AG08395 (cell line): ENCODE results near the gene IL21R.
"Not testable (repeated sequence)": the region's sequence is repeated elsewhere in the genome, so short reads cannot be mapped to it uniquely, and the experiment has no call there.

Source experiments
- DNase-seq: peaks from one replicate; pipeline ENCODE4 v3.0.0; 2012; ENCODE audit warnings: mixed read lengths, low spot score

IL21R gene

DNA sequence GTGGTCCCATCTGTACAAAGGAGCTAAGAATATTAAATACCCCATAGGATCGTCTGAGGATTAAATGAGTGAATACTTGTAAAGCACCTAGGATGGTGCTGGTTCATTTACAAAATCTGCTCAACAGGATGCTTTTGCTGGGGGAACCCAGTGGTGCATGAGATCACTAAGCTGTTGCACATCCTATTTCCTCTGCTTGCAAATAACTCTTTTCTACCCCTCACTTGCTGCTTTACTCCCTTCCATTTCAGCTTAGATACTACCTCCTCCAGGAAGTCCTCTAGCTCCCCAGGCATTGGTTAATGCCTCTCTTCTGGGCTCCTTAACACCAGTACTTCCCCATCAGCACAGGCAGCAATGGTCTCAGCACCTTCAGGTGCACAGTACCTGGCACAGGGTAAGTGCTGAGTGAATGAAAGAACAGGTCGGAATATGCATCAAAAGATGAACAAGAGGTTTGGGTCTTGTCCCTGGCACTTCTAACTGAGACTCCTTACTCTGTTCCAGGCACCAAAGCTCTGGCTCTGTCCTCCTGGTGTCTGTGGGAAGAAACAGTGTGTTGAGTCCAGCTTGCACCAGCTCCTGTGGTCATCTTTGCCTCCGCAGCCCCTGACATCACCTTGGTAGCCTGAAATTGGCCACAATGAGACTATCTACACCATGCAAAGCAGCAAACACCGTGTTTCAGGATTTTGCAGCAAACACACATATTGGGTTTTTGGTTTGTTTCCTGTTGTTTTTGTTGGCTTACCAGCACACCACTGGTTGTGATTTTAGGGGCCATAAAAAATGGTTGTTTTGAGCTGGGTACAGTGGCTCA, 24.1 kb upstream of the IL21R start:
- DNase-seq: no peak

- DNase-seq: no peak
These were observed 23.0 kb upstream of the IL21R start for GRCh38 chr16:27378871-27379481.

GRCh38 chr16:27379919-27380318, 22.1 kb upstream of the IL21R start:
- DNase-seq: no peak

DNA sequence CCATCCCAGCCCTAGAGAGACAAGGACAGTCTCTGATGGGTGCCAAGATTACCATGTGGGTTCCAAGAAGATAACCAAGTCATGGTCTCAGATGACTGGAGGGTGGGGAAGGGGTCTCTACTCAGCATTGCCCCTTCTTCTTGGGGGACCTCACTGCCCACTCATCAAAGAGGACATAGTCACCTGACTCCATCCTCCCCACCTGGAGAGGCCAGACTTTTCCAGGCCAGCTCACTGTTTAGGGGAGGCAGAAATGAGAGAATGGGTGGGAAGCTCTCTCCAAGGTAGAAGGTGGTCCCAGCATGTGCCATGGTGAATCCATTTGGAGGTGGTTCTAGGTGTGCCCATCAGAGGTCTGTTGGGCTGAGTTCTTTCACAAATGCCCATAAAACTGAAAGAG, 20.7 kb upstream of the IL21R start:
- no peak for DNase-seq

- no peak for DNase-seq
These were observed 19.8 kb upstream of the IL21R start for GRCh38 chr16:27381974-27382855.

DNA sequence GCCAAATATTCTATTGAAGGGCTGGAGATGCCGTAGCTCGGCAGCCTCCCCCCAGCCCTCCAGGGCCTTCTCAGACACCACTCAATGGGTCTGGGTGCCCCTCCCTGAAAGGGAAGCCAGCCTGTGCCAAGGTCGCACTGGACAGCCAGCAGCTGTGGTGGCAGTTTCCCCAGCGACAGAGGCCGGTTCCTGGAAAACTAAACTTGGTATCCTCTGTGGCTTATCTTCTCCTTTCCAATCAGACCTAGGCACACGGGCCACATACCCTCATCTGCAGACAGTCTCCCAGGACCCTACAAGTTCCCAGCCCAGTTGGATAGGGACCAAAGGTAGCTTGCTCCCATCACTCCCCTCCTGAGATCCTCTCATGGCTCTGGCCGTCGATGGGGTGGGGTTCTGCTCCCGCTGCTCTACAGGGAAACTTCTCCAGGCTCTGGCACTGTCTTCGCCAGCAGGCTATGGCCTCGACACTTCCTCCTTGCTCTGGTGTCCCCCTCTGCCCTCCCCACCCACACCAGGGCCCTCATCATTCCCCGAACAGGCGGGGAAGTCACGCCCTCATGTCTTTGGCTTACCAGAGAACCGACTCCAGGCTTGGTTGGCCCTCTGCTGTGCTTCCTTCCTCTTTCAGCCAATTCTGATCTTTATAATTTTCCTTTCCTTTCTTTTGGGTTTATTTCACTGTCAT, 18.3 kb upstream of the IL21R start:
- DNase-seq: no peak

- no peak for DNase-seq
These were observed 17.5 kb upstream of the IL21R start for GRCh38 chr16:27384425-27384824.

DNA sequence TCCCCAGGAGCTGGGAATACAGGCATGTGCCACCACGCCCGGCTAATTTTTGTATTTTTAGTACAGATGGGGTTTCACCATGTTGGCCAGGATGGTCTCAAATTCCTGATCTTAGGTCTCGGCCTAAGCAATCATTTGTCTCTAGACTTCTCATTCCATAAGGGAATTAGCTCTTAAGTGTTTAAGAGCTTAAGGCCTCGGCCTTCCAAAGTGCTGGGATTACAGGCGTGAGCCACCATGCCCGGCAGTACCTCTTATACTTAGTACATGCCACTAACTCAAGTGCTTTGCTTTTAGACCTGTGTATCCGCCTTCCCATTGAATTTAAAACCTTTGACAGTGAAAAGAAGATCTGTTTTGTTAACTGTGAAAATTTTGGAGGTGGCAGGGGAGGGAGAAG, 16.6 kb upstream of the IL21R start:
- no peak for DNase-seq

- no peak for DNase-seq
These were observed 15.3 kb upstream of the IL21R start for GRCh38 chr16:27386674-27387073.

- no peak for DNase-seq
These were observed 14.2 kb upstream of the IL21R start for GRCh38 chr16:27387724-27388123.

- no peak for DNase-seq
These were observed 12.6 kb upstream of the IL21R start for GRCh38 chr16:27389272-27389961.

DNA sequence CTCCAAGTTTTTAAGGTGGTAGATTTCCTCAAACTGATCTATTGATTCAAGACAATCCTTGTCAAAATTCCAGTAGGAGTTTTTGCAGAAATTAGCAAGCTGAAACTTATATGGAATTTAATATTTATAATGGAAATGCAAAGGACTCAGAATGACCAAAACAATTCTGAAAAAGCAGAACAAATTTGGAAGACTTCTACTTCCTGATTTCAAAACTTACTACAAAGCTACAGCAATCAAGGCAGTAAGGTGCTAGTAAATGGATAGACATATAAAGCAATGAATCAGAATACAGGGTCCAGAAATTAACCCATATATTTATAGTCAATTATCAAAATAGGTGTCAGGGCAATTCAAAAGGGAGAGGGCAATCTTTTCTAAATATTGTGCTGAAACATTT, 11.8 kb upstream of the IL21R start:
- DNase-seq: no peak

- DNase-seq: no peak
These were observed 9.3 kb upstream of the IL21R start for GRCh38 chr16:27392671-27393070.

DNA sequence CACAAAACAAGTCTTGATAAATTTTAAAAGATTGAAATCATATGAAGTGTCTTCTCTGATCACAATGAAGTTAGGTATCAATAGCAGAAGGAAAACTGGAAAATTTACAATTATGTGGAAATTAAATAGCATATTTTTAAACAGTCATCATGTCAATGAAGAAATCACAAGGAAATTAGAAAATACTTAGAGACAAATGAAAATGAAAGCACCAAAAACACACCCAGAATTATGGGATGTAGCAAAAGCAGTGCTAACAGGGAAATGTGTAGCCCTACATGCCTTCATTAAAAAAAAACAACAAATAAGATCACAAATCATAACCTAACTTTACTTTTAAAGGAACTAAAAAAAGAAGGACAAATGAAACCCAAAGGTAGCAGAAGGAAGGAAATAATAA, 7.5 kb upstream of the IL21R start:
- no peak for DNase-seq

DNA sequence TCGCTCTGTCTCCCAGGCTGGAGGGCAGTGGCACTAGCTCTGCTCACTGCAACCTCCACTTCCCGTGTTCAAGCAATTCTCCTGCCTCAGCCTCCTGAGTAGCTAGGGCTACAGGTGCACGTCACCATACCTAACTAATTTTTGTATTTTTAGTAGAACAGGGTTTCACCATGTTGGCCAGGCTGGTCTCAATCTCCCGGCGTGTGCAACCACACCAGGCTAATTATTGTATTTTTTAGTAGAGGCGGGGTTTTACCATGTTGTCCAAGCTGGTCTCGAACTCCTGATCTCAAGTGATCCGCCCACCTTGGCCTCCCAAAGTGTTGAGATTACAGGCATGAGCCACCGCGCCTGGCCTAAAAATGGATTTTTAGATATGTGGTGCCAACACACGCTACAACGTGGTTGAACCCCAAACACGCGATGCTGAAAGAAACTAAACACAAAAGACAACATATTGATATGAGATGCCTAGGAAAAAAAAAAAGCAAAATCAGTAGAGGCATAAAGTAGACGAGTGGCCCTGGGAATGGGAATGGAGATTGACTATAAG, 3.6 kb upstream of the IL21R start:
- not testable (repeated sequence) for DNase-seq

DNA sequence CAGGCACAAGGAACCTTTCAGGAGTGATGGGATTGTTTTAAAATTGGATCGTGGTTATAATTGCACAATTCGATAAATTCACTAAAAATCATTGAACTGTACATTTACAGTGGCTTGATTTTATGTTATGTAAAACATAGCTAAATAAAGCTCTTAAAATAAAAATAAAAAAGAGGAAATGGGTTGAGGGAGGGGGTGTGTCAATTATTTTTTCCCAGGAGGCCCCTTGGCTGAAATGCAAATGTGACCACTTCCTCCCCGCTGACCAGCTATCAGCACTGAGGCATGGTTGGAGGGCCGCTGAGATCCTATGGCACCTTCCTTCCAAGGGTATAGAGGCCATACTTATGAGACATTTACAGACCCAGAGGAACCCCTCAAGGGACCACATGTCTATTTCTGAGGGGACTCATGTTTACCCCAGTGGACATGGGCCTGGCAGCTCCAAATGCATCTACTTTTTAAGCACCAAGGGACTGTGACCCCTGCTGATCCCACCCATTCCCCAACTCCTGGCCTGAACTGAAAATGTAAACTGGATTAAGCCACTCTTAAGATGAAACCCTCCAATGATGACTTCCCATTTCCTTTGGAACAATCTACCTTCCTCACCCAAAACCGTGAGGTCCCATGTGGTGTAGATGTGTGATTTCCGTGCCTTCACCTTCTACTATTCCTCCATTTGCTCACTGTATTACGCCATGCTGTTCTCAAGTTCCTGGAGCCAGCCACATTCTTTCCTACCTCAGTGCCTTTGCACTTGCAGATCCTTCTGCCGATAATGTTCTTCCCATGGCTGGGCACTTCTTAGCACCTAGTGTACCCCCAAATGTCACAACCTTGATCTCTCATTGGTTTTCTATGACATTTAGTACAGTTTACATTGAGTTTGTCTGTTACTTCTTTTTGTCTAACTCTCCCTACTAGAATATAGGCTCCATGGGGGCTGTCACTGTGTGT, 2.8 kb upstream of the IL21R start:
- no peak for DNase-seq

GRCh38 chr16:27399969-27400368, 2.0 kb upstream of the IL21R start:
- no peak for DNase-seq

DNA sequence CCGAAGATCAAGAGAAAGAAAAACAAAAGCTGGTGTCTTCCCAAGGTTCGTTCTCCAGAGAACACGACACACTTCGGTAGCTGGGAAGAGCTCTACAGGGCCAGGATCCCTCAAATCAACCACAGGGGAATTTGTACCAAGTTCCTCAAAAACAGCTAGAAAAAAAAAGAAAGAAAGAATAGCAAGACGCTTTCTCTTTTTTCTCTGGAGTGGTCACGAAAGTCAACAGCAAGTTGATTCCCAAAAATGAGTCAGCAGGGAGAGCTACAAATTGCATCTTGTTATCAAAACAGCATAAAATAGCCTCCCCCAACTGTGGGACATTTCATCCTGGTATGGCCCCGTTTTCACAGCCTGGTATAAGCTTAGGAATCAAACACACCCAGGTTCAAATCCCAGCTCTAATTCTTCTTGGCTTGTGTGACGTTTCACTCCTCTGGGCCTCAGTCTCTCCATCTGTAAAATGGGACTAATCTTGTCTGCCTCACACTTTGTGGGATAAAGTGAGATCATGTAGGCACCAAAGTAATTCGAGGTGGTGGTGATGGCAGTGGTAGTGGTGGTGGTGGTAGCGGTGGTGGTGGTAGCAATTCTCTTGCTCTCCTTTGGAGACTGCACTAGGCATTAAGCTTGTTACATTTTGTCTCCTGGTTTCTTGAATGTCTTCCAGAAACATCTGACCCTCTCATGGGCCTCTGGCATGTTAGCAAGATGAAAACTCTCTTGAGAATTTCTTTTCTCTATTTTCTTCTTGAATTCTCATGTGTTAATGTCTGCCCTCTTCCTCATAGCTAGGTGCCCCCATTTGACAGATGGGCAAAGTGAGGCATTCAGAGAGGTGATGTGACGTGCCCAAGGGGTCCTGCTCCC, 988 bp upstream of the IL21R start:
- peak; percentile 62 for DNase-seq

GRCh38 chr16:27402569-27402963, 592 bp downstream of the IL21R start:
- no peak for DNase-seq
